ENCODE results near the gene UNC5B.

Gene UNC5B

GRCh38 chr10:71265618-71266146 is 53.3 kb downstream of the UNC5B start:
- no peak for DNase-seq
- H3K4me1 ChIP-seq (ENCODE audit: control insufficient read depth, insufficient read depth, low read length, poor library complexity, severe bottlenecking), result no peaks in the 10 kb centered on the region
- H3K27ac ChIP-seq (ENCODE audit: insufficient read depth, low read length, poor library complexity, severe bottlenecking), result no peak overlapping the region

GRCh38 chr10:71266147-71266917 is 54.0 kb downstream of the UNC5B start:
- Histone ChIP-seq H3K36me3 (ENCODE audit: control insufficient read depth, insufficient read depth, low read length) (no peaks in the 10 kb centered on the region), H3K4me1 (ENCODE audit: control insufficient read depth, insufficient read depth, low read length, poor library complexity, severe bottlenecking) (no peaks in the 10 kb centered on the region), H3K27ac (ENCODE audit: insufficient read depth, low read length, poor library complexity, severe bottlenecking) (no peak overlapping the region), H3K27me3 (replicated peaks; ENCODE audit: control insufficient read depth, insufficient read depth, low read length, poor library complexity, severe bottlenecking) (no peaks in the 10 kb centered on the region), H3K4me3 (ENCODE audit: insufficient read depth, low read depth, low read length, poor library complexity, severe bottlenecking) (no peak overlapping the region), H3K9me3 (ENCODE audit: control insufficient read depth, low read length) (no peaks in the 10 kb centered on the region)
- DNase-seq, result no peak

More at GRCh38 chr10:71265618-71266146, 53.3 kb downstream of the UNC5B start:
- Histone ChIP-seq H3K9me3 (ENCODE audit: control insufficient read depth, low read length) (no peaks in the 10 kb centered on the region), H3K4me3 (ENCODE audit: insufficient read depth, low read depth, low read length, poor library complexity, severe bottlenecking) (no peak overlapping the region), H3K27me3 (replicated peaks; ENCODE audit: control insufficient read depth, insufficient read depth, low read length, poor library complexity, severe bottlenecking) (no peaks in the 10 kb centered on the region), H3K36me3 (ENCODE audit: control insufficient read depth, insufficient read depth, low read length) (no peaks in the 10 kb centered on the region)

- H3K27ac ChIP-seq (ENCODE audit: insufficient read depth, low read length, poor library complexity, severe bottlenecking), result no peak overlapping the region
- no peaks in the 10 kb centered on the region for H3K9me3 ChIP-seq (ENCODE audit: control insufficient read depth, low read length)
- no peaks in the 10 kb centered on the region for H3K36me3 ChIP-seq (ENCODE audit: control insufficient read depth, insufficient read depth, low read length)
- H3K4me3 ChIP-seq (ENCODE audit: insufficient read depth, low read depth, low read length, poor library complexity, severe bottlenecking), result no peak overlapping the region
- no peaks in the 10 kb centered on the region for H3K27me3 ChIP-seq (replicated peaks; ENCODE audit: control insufficient read depth, insufficient read depth, low read length, poor library complexity, severe bottlenecking)
- H3K4me1 ChIP-seq (ENCODE audit: control insufficient read depth, insufficient read depth, low read length, poor library complexity, severe bottlenecking), result no peaks in the 10 kb centered on the region
- DNase-seq, result no peak
Measured at GRCh38 chr10:71266918-71267442, 54.6 kb downstream of the UNC5B start.

GRCh38 chr10:71267508-71268240 is 55.3 kb downstream of the UNC5B start:
- no peak overlapping the region for H3K4me3 ChIP-seq (ENCODE audit: insufficient read depth, low read depth, low read length, poor library complexity, severe bottlenecking)
- DNase-seq, result no peak
- no peaks in the 10 kb centered on the region for H3K9me3 ChIP-seq (ENCODE audit: control insufficient read depth, low read length)
- no peaks in the 10 kb centered on the region for H3K4me1 ChIP-seq (ENCODE audit: control insufficient read depth, insufficient read depth, low read length, poor library complexity, severe bottlenecking)
- H3K27ac ChIP-seq (ENCODE audit: insufficient read depth, low read length, poor library complexity, severe bottlenecking), result no peak overlapping the region
- H3K36me3 ChIP-seq (ENCODE audit: control insufficient read depth, insufficient read depth, low read length), result no peaks in the 10 kb centered on the region
- no peaks in the 10 kb centered on the region for H3K27me3 ChIP-seq (replicated peaks; ENCODE audit: control insufficient read depth, insufficient read depth, low read length, poor library complexity, severe bottlenecking)

GRCh38 chr10:71268247-71268691 is 55.9 kb downstream of the UNC5B start:
- no peaks in the 10 kb centered on the region for H3K36me3 ChIP-seq (ENCODE audit: control insufficient read depth, insufficient read depth, low read length)
- no peak for DNase-seq
- no peaks in the 10 kb centered on the region for H3K9me3 ChIP-seq (ENCODE audit: control insufficient read depth, low read length)
- no peaks in the 10 kb centered on the region for H3K4me1 ChIP-seq (ENCODE audit: control insufficient read depth, insufficient read depth, low read length, poor library complexity, severe bottlenecking)
- no peak overlapping the region for H3K4me3 ChIP-seq (ENCODE audit: insufficient read depth, low read depth, low read length, poor library complexity, severe bottlenecking)
- H3K27me3 ChIP-seq (replicated peaks; ENCODE audit: control insufficient read depth, insufficient read depth, low read length, poor library complexity, severe bottlenecking), result no peaks in the 10 kb centered on the region
- H3K27ac ChIP-seq (ENCODE audit: insufficient read depth, low read length, poor library complexity, severe bottlenecking), result no peak overlapping the region

GRCh38 chr10:71268758-71269157 is 56.4 kb downstream of the UNC5B start:
- Histone ChIP-seq H3K4me3 (ENCODE audit: insufficient read depth, low read depth, low read length, poor library complexity, severe bottlenecking) (no peak overlapping the region), H3K36me3 (ENCODE audit: control insufficient read depth, insufficient read depth, low read length) (no peaks in the 10 kb centered on the region), H3K27ac (ENCODE audit: insufficient read depth, low read length, poor library complexity, severe bottlenecking) (no peak overlapping the region), H3K27me3 (replicated peaks; ENCODE audit: control insufficient read depth, insufficient read depth, low read length, poor library complexity, severe bottlenecking) (no peaks in the 10 kb centered on the region), H3K9me3 (ENCODE audit: control insufficient read depth, low read length) (no peaks in the 10 kb centered on the region), H3K4me1 (ENCODE audit: control insufficient read depth, insufficient read depth, low read length, poor library complexity, severe bottlenecking) (no peaks in the 10 kb centered on the region)
- no peak for DNase-seq

GRCh38 chr10:71269301-71270288 is 57.2 kb downstream of the UNC5B start:
- Histone ChIP-seq H3K4me3 (ENCODE audit: insufficient read depth, low read depth, low read length, poor library complexity, severe bottlenecking) (no peak overlapping the region), H3K27ac (ENCODE audit: insufficient read depth, low read length, poor library complexity, severe bottlenecking) (no peak overlapping the region)

GRCh38 chr10:71270301-71271220 is 58.2 kb downstream of the UNC5B start:
- no peaks in the 10 kb centered on the region for H3K36me3 ChIP-seq (ENCODE audit: control insufficient read depth, insufficient read depth, low read length)
- H3K27me3 ChIP-seq (replicated peaks; ENCODE audit: control insufficient read depth, insufficient read depth, low read length, poor library complexity, severe bottlenecking), result no peaks in the 10 kb centered on the region
- H3K9me3 ChIP-seq (ENCODE audit: control insufficient read depth, low read length), result no peaks in the 10 kb centered on the region
- no peak overlapping the region for H3K27ac ChIP-seq (ENCODE audit: insufficient read depth, low read length, poor library complexity, severe bottlenecking)
- no peak overlapping the region for H3K4me3 ChIP-seq (ENCODE audit: insufficient read depth, low read depth, low read length, poor library complexity, severe bottlenecking)
- no peaks in the 10 kb centered on the region for H3K4me1 ChIP-seq (ENCODE audit: control insufficient read depth, insufficient read depth, low read length, poor library complexity, severe bottlenecking)
- DNase-seq, result no peak

More at GRCh38 chr10:71269301-71270288, 57.2 kb downstream of the UNC5B start:
- no peaks in the 10 kb centered on the region for H3K27me3 ChIP-seq (replicated peaks; ENCODE audit: control insufficient read depth, insufficient read depth, low read length, poor library complexity, severe bottlenecking)
- no peaks in the 10 kb centered on the region for H3K9me3 ChIP-seq (ENCODE audit: control insufficient read depth, low read length)
- H3K4me1 ChIP-seq (ENCODE audit: control insufficient read depth, insufficient read depth, low read length, poor library complexity, severe bottlenecking), result no peaks in the 10 kb centered on the region
- no peak for DNase-seq
- H3K36me3 ChIP-seq (ENCODE audit: control insufficient read depth, insufficient read depth, low read length), result no peaks in the 10 kb centered on the region
